OCI-LY3 (cell line): ENCODE results near the gene MAB21L4.

Source experiments
- H2AFZ ChIP-seq: fragments of 200-600, 300-600 bp; shearing (Covaris generic); 2 replicates; pipeline ENCODE4 v1.6.0; 2014; ENCODE audit warnings: antibody characterized with exemption, low read depth, low read length
- H3K27ac ChIP-seq: fragments of 200-600, 300-600 bp; sonication (generic); 2 replicates; pipeline ENCODE4 v1.5.1; 2014; ENCODE audit warnings: mild to moderate bottlenecking, low read length, moderate library complexity, mixed read lengths
- H3K27me3 ChIP-seq: fragments of 200-600, 300-600 bp; sonication (generic); 2 replicates; pipeline ENCODE4 v1.6.1; 2014; ENCODE audit warnings: low read depth, low read length, mixed read lengths
- H3K36me3 ChIP-seq: fragments of 200-600, 300-600 bp; sonication (generic); replicated peaks from 2 replicates; pipeline ENCODE3; 2014; ENCODE audit warnings: low read depth, low read length, mixed read lengths
- H3K4me1 ChIP-seq: fragments of 300-600, 200-600 bp; sonication (generic); 2 replicates; pipeline ENCODE4 v1.6.1; 2014; ENCODE audit warnings: low read length, mixed read lengths
- H3K4me2 ChIP-seq: fragments of 200-600, 300-600 bp; sonication (generic); 2 replicates; pipeline ENCODE4 v1.6.1; 2014; ENCODE audit warnings: low read length, mixed read lengths
- H3K4me3 ChIP-seq: fragments of 300-600, 200-600 bp; sonication (generic); 2 replicates; pipeline ENCODE4 v1.5.1; 2014; ENCODE audit warnings: antibody characterized with exemption, mild to moderate bottlenecking, low read length, moderate library complexity
- H3K79me2 ChIP-seq: fragments of 300-600, 200-600 bp; shearing (Covaris generic); 2 replicates; pipeline ENCODE4 v1.6.1; 2014; ENCODE audit warnings: mild to moderate bottlenecking, low read length, mixed read lengths
- H3K9ac ChIP-seq: fragments of 300-600, 200-600 bp; shearing (Covaris generic); 2 replicates; pipeline ENCODE4 v1.6.0; 2014; ENCODE audit warnings: mild to moderate bottlenecking, low read length, moderate library complexity
- H3K9me3 ChIP-seq: fragments of 200-600, 300-600 bp; shearing (Covaris generic); 2 replicates; pipeline ENCODE4 v1.6.1; 2014; ENCODE audit warnings: low read length, mixed read lengths; ENCODE audit not compliant: insufficient read depth
- H4K20me1 ChIP-seq: fragments of 200-600, 300-600 bp; sonication (generic); 2 replicates; pipeline ENCODE4 v1.6.1; 2016; ENCODE audit warnings: low read length, mixed read lengths; ENCODE audit not compliant: insufficient read depth
- EZH2phosphoT487 ChIP-seq: fragments of 200-600 bp; shearing (Covaris generic); IDR thresholded peaks from 2 replicates; pipeline ENCODE4 v1.6.1; 2018; ENCODE audit warnings: antibody characterized with exemption, mixed run types, low read depth
- TF ChIP-seq, protein P1 (sequence below): fragments of 200-600, 300-600 bp; sonication (generic); IDR thresholded peaks from 2 replicates; pipeline ENCODE4 v1.5.1; 2014; ENCODE audit warnings: antibody characterized with exemption, low read length, low read depth

Gene MAB21L4

GRCh38 chr2:240905176-240905781, 9.3 kb upstream of the MAB21L4 start:
- no peaks in the 10 kb centered on the region for H3K4me1 ChIP-seq
- no peak overlapping the region for H3K27ac ChIP-seq
- TF ChIP-seq, protein P1, sequence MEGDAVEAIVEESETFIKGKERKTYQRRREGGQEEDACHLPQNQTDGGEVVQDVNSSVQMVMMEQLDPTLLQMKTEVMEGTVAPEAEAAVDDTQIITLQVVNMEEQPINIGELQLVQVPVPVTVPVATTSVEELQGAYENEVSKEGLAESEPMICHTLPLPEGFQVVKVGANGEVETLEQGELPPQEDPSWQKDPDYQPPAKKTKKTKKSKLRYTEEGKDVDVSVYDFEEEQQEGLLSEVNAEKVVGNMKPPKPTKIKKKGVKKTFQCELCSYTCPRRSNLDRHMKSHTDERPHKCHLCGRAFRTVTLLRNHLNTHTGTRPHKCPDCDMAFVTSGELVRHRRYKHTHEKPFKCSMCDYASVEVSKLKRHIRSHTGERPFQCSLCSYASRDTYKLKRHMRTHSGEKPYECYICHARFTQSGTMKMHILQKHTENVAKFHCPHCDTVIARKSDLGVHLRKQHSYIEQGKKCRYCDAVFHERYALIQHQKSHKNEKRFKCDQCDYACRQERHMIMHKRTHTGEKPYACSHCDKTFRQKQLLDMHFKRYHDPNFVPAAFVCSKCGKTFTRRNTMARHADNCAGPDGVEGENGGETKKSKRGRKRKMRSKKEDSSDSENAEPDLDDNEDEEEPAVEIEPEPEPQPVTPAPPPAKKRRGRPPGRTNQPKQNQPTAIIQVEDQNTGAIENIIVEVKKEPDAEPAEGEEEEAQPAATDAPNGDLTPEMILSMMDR: no peak
- TF ChIP-seq EZH2phosphoT487: no peak

DNA sequence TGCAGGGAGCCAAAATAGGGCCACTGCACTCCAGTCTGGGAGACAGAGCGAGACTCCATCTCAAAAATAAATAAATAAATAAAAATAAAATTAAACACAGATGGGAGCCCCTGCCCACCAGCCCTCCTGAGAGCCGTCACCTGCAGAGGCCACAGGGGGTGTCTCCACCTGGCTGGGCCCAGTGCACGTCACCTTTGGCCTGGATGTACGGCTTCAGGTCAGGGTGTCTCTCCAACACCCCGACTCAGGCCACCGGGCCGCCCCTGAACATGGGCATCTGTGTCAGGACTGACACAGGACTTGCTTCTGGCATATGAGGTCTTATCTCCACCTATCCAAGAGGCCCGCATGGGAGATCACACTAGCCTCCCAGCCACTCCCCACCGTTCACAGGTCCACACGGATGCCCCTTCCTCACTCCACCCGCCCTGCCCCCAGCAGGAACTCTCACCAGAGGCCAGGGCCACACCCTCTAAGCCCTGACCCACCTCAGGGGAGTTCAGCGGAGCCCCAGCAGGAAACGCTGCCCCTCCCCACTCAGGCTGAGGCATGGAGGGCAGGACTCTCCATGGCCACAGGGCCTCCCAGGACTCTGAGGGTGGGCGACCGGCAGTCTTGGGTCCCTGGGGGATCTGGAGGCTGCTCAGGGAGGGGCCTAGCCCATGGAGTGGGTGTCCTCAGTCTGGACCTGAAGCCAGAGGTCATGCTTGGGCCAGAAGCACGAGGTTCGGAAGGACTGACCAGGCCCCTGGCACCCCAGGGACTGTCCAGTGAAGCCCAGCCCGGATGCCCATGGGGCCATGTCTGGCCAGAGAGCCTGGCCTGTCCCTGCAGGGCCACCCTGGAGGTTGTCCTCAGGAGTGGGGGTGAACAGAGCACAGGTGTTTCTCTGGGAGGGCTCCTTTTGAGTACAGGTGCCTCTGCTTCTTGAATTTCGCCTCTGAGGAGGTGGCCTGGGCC, 8.5 kb upstream of the MAB21L4 start:
- H3K9me3 ChIP-seq: no peaks in the 10 kb centered on the region
- no peak overlapping the region for H2AFZ ChIP-seq
- no peaks in the 10 kb centered on the region for H3K4me1 ChIP-seq
- no peaks in the 10 kb centered on the region for H3K36me3 ChIP-seq
- no peak overlapping the region for H3K27ac ChIP-seq
- no peaks in the 10 kb centered on the region for H3K27me3 ChIP-seq
- H3K4me3 ChIP-seq: no peak overlapping the region
- no peaks in the 10 kb centered on the region for H3K79me2 ChIP-seq
- H4K20me1 ChIP-seq: no peaks in the 10 kb centered on the region
- H3K4me2 ChIP-seq: no peak overlapping the region
- TF ChIP-seq, protein P1: no peak
- no peak for TF ChIP-seq EZH2phosphoT487
- H3K9ac ChIP-seq: no peak overlapping the region

More at GRCh38 chr2:240905176-240905781, 9.3 kb upstream of the MAB21L4 start:
- Histone ChIP-seq H3K79me2 (no peaks in the 10 kb centered on the region), H3K36me3 (no peaks in the 10 kb centered on the region), H2AFZ (no peak overlapping the region), H3K9ac (no peak overlapping the region), H3K9me3 (no peaks in the 10 kb centered on the region), H4K20me1 (no peaks in the 10 kb centered on the region), H3K4me3 (no peak overlapping the region), H3K27me3 (no peaks in the 10 kb centered on the region), H3K4me2 (no peak overlapping the region)

- TF ChIP-seq EZH2phosphoT487: no peak
- TF ChIP-seq, protein P1: no peak
- H3K9me3 ChIP-seq: no peaks in the 10 kb centered on the region
- no peaks in the 10 kb centered on the region for H3K79me2 ChIP-seq
- no peak overlapping the region for H3K4me2 ChIP-seq
- no peak overlapping the region for H3K27ac ChIP-seq
- no peaks in the 10 kb centered on the region for H3K27me3 ChIP-seq
- no peaks in the 10 kb centered on the region for H3K36me3 ChIP-seq
- no peaks in the 10 kb centered on the region for H4K20me1 ChIP-seq
- H2AFZ ChIP-seq: no peak overlapping the region
- H3K4me1 ChIP-seq: no peaks in the 10 kb centered on the region
- no peak overlapping the region for H3K4me3 ChIP-seq
- no peak overlapping the region for H3K9ac ChIP-seq
Measured at GRCh38 chr2:240903191-240904060, 7.5 kb upstream of the MAB21L4 start.
